ENCODE measurements around the gene IL17RA.
"Not testable (repeated sequence)": the region's sequence is repeated elsewhere in the genome, so short reads cannot be mapped to it uniquely, and the experiment has no call there.

IL17RA gene

GRCh38 chr22:17143101-17143500, 58.3 kb downstream of the IL17RA start:
- TF ChIP-seq, protein P1, sequence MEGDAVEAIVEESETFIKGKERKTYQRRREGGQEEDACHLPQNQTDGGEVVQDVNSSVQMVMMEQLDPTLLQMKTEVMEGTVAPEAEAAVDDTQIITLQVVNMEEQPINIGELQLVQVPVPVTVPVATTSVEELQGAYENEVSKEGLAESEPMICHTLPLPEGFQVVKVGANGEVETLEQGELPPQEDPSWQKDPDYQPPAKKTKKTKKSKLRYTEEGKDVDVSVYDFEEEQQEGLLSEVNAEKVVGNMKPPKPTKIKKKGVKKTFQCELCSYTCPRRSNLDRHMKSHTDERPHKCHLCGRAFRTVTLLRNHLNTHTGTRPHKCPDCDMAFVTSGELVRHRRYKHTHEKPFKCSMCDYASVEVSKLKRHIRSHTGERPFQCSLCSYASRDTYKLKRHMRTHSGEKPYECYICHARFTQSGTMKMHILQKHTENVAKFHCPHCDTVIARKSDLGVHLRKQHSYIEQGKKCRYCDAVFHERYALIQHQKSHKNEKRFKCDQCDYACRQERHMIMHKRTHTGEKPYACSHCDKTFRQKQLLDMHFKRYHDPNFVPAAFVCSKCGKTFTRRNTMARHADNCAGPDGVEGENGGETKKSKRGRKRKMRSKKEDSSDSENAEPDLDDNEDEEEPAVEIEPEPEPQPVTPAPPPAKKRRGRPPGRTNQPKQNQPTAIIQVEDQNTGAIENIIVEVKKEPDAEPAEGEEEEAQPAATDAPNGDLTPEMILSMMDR (conservative IDR thresholded peaks at IDR 0.05; ENCODE audit: low read depth, low read length): no peak
- DNase-seq (ENCODE audit: low read depth): no peak
- no peak overlapping the region for H3K4me3 ChIP-seq (ENCODE audit: low read length)

- TF ChIP-seq, protein P1 (conservative IDR thresholded peaks at IDR 0.05; ENCODE audit: low read depth, low read length): no peak
- H3K4me3 ChIP-seq (ENCODE audit: low read length): no peak overlapping the region
- DNase-seq (ENCODE audit: low read depth): no peak
Measured at GRCh38 chr22:17143826-17144225, 59.0 kb downstream of the IL17RA start.

- H3K4me3 ChIP-seq (ENCODE audit: low read length): no peak overlapping the region
- DNase-seq (ENCODE audit: low read depth): no peak
- TF ChIP-seq, protein P1 (conservative IDR thresholded peaks at IDR 0.05; ENCODE audit: low read depth, low read length): no peak
Measured at GRCh38 chr22:17145021-17145680, 60.4 kb downstream of the IL17RA start.

DNA sequence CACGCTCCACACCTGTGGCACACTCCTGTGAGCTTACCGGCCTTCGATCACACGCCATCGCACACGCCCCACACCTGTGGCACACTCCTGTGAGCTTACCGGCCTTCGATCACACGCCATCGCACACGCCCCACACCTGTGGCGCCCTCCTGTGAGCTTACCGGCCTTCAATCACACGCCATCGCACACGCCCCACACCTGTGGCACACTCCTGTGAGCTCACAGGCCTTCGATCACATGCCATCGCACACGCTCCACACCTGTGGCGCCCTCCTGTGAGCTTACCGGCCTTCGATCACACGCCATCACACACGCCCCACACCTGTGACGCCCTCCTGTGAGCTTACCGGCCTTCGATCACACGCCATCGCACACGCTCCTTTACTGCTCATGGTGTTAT, 62.7 kb downstream of the IL17RA start:
- H3K4me3 ChIP-seq (ENCODE audit: low read length); DNase-seq (ENCODE audit: low read depth): not testable (repeated sequence)

DNA sequence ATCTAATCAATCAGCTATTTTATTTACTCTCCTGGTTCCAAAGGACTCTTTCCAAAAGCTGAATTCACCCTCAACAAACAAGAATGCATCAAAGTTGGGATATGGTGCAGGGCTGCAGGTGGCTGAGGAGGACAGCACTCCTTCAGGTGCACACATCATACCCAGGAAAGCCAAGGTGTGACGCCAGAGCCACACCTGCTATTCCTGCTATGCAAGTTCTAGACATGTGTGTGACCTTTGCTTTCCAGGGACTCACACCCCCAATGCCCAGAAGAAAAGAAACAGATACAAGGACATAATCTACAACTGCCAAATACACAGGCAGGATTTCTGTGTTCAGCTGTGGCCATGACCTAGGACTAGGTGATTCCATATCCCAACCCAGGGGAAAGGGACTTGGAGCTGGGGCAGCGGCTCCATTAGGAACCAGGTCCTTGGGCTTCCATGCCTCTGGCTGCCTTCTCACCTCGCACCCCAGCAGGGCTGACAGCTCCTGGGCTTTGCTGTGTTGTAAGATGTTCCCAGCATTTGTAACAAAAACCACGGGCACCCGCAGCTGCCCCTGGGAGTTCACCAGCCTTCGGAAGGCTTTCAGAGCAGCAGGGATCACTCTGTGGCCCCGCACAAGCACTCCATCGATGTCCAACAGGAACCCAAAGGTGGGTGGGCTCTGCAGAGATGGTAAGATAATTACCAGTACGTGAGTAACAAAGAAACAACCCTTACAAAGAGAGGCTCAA, 64.4 kb downstream of the IL17RA start:
- H3K4me3 ChIP-seq (ENCODE audit: low read length): no peak overlapping the region
- no peak for DNase-seq (ENCODE audit: low read depth)
- TF ChIP-seq, protein P1 (conservative IDR thresholded peaks at IDR 0.05; ENCODE audit: low read depth, low read length): no peak

GRCh38 chr22:17152340-17152739, 67.5 kb downstream of the IL17RA start:
- no peak overlapping the region for H3K4me3 ChIP-seq (ENCODE audit: low read length)
- TF ChIP-seq, protein P1 (conservative IDR thresholded peaks at IDR 0.05; ENCODE audit: low read depth, low read length): no peak
- DNase-seq (ENCODE audit: low read depth): no peak

DNA sequence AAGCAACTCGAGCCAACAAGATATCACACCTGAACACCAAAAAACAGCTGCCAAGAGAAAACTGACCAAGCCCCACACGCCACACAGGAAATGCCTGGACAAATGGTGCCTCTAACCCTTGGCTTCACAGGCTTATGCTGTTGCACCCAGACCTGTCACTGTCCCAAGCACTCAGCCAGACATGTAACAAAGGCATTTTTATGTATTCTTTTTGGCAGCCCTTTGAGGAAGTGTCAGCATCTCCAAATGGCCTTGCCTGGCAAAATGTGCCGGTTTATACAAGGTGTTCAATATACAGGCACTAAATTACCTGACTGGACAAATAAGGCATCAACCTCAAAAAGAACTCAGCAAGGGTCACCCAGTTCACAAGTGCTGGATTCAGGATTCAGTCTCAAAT, 68.2 kb downstream of the IL17RA start:
- no peak overlapping the region for H3K4me3 ChIP-seq (ENCODE audit: low read length)
- no peak for DNase-seq (ENCODE audit: low read depth)
- TF ChIP-seq, protein P1 (conservative IDR thresholded peaks at IDR 0.05; ENCODE audit: low read depth, low read length): no peak

All from retinal pigment epithelial cell (primary cell).